ENCODE measurements around the gene GNL2. TPM values are rescaled to one million over a fixed set of nuclear protein-coding genes. Genes with fewer than 3 reads are reported as not detected.
A peak's percentile ranks its signal among the peaks of the same experiment; 100 is the strongest.
"Not testable (repeated sequence)": the region's sequence is repeated elsewhere in the genome, so short reads cannot be mapped to it uniquely, and the experiment has no call there.

Gene GNL2
- polyA plus RNA-seq, 3 donors from 2014 or later: 29.3 to 55.0 (median 40.8) TPM

DNA sequence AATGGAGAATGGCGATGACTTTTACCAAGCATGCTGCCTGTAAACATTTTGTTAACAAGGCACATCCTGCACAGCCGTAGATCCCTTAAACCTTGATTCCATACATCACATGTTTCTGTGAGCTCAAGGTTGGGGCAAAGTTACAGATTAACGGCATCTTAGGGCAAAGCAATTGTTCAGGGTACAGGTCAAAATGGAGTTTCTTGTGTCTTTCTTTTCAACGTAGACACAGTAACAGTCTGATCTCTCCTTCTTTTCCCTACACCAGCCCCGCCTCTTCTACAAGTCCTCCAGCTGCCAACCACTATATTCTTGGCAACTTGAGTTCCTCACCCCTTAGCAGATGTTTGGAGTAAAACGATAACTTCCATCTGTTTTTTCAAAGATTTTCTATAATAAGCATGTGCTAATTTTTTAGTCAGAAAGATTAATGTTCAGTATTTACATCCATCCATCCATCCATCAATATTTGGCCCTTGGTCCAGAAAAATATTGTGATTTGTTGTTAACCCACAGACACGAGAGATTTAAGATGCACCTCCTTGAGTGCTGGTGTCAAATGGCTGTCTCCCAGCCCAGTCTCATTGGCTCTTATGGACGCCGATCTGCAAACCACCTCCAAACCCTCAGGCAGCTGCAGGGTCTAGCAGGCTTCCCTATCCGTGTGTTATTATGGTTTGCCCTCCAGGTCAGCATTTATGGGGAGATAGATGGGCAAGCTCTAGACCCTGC lies 35.2 kb downstream of the GNL2 start:
- H3K27ac Mint-ChIP-seq: no peak overlapping the region

DNA sequence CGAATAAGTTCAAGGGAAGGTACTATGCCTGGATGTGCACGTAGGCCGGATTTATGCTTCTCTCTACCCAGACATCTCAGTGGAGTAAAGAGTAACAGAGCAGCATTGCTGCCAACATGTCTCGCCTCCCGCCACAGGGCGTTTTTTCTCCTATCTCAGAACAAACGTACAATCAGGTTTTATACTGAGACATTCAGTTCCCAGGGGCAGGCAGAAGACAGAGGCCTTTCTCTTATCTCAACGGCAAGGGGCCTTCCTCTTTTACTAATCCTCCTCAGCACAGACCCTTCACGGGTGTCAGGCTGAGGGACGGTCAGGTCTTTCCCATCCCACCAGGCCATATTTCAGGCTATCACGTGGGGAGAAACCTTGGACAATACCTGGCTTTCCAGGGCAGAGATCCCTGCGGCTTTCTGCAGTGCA lies 35.8 kb downstream of the GNL2 start:
- H3K4me1 Mint-ChIP-seq; DNase-seq; H3K4me3 Mint-ChIP-seq; H3K27me3 Mint-ChIP-seq (ENCODE audit: low read depth in 3 of 3); H3K36me3 Mint-ChIP-seq; H3K9me3 Mint-ChIP-seq: not testable (repeated sequence)
- H3K27ac Mint-ChIP-seq: peak overlapping the region in 1 of 6 donors; percentile 25

More for the DNA sequence above, 35.2 kb downstream of the GNL2 start:
- H3K27me3 Mint-ChIP-seq (ENCODE audit: low read depth in 3 of 3): peaks cover under 1 to 5% (median 4%) of the 10 kb centered on the region in 3 donors
- no peaks in the 10 kb centered on the region for H3K9me3 Mint-ChIP-seq
- H3K36me3 Mint-ChIP-seq: peaks cover 0 to 9% (median 0%) of the 10 kb centered on the region in 3 donors
- no peaks in the 10 kb centered on the region for H3K4me1 Mint-ChIP-seq
- H3K4me3 Mint-ChIP-seq: no peak overlapping the region
- no peak for DNase-seq

- Mint-ChIP-seq H3K27ac (no peak overlapping the region), H3K4me3 (no peak overlapping the region), H3K36me3 (no peaks in the 10 kb centered on the region), H3K27me3 (ENCODE audit: low read depth in 3 of 3) (peaks cover 2 to 9% (median 4%) of the 10 kb centered on the region in 3 donors), H3K4me1 (peaks cover 4% of the 10 kb centered on the region in 2 donors), H3K9me3 (no peaks in the 10 kb centered on the region)
- DNase-seq: no peak
Observed at GRCh38 chr1:37559080-37559479, 36.7 kb downstream of the GNL2 start.

GRCh38 chr1:37558411-37558810 lies 37.3 kb downstream of the GNL2 start:
- Mint-ChIP-seq H3K27me3 (ENCODE audit: low read depth in 3 of 3) (peaks cover 4 to 9% (median 5%) of the 10 kb centered on the region in 3 donors), H3K4me1 (peaks cover 9 to 11% of the 10 kb centered on the region in 2 donors), H3K4me3 (no peak overlapping the region), H3K9me3 (no peaks in the 10 kb centered on the region), H3K27ac (peak overlapping the region in 1 of 6 donors; percentile 0), H3K36me3 (no peaks in the 10 kb centered on the region)
- DNase-seq: no peak

DNA sequence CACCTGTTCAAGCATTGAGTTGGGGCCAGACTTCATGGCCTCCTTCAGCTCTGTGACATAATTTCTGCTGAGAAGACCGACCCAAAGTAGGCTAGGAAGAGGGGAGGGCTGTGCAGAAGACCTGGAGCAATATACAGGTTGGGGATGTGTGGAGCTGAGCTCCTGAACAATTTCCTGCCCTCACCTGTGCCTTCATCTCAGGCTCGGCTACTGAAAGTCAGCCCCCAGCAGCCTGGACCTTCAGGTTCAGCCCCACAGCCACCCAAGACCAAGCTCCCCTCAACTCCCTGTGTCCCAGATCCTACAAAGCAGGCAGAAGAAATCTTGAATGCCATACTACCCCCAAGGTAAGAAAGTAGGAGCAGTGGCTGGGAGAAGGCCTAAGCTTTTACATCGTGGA lies 38.3 kb downstream of the GNL2 start:
- H3K9me3 Mint-ChIP-seq: no peaks in the 10 kb centered on the region
- no peak overlapping the region for H3K4me3 Mint-ChIP-seq
- peak overlapping the region in 1 of 6 donors; percentile 41 for H3K27ac Mint-ChIP-seq
- peaks cover 0 to 3% (median 0%) of the 10 kb centered on the region in 3 donors for H3K36me3 Mint-ChIP-seq
- no peak for DNase-seq
- H3K4me1 Mint-ChIP-seq: peaks cover 18 to 21% of the 10 kb centered on the region in 2 donors
- peaks cover 5 to 9% (median 9%) of the 10 kb centered on the region in 3 donors for H3K27me3 Mint-ChIP-seq (ENCODE audit: low read depth in 3 of 3)

GRCh38 chr1:37556712-37557196 lies 39.0 kb downstream of the GNL2 start, which contains the start of gene DNALI1:
Gene DNALI1 (plus strand): TSS chr1:37556940. CDS start chr1:37556995, 55 bp downstream.
- Mint-ChIP-seq H3K36me3 (peaks cover 0 to 3% (median 0%) of the 10 kb centered on the region in 3 donors), H3K27ac (peak within 1 kb of the TSS in 1 of 6 donors; percentile 41), H3K4me1 (peaks cover 24 to 27% of the 10 kb centered on the region in 2 donors), H3K4me3 (peak within 1 kb of the TSS in 1 of 5 donors; percentile 29), H3K27me3 (ENCODE audit: low read depth in 3 of 3) (peaks cover 5 to 9% (median 9%) of the 10 kb centered on the region in 3 donors), H3K9me3 (no peaks in the 10 kb centered on the region)
- DNase-seq: peak in 2 of 3 donors; percentile 7 to 22

DNA sequence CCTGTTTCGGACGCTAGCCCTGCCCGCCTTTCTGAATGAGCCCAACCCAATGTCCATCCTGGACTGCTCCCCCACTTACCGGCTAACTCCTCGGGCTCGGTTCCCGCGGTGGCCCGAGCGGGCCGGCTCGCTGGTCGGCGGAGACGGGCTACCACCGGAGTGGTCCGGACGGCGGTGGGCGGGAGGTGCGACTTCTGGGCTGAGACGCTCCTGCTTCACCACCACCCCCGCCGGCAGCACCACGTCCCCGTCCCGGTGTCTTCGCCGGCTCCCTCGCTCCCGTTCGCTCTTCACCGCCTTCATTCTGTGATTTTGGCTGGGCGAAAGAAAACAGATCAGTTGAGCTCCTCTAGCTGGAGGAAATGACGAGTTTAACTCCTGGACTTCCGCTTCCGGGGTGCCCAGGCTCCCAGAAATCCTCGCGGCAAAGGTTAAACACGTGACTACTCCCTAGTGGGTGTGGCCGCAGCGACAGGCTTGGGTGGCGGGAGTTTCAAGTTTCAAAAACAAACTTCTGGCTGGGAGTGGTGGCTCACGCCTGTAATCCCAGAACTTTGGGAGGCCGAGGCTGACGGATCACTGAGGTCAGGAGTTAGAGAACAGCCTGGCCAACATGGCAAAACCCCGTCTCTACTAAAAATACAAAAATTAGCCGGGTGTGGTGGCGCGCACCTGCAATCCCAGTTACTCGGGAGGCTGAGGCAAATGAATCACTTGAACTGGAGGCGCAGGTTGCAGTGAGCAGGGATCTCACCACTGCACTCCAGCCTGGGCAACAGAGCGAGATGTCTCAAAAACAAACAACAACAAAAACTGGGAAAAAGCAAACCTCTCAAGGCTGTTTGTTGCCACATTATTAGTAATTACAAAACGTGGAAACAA lies 41.6 kb downstream of the GNL2 start, which contains the start of gene SNIP1:
TSS of gene SNIP1 (minus strand) at position 367 of the 882 bp plus-strand sequence. CDS start at position 303, 64 bp downstream.
- Mint-ChIP-seq H3K27me3 (ENCODE audit: low read depth in 3 of 3) (peaks cover 5 to 9% (median 8%) of the 10 kb centered on the region in 3 donors), H3K27ac (peak within 1 kb of the TSS; percentile 94 to 100 (median 98)), H3K36me3 (peaks cover under 1 to 6% (median 3%) of the 10 kb centered on the region in 3 donors), H3K4me3 (peak within 1 kb of the TSS; percentile 97 to 100 (median 99)), H3K9me3 (no peaks in the 10 kb centered on the region), H3K4me1 (peaks cover 34 to 45% of the 10 kb centered on the region in 2 donors)
- peak; percentile 87 to 91 (median 89) for DNase-seq

- no peaks in the 10 kb centered on the region for H3K9me3 Mint-ChIP-seq
- peaks cover 5 to 9% (median 8%) of the 10 kb centered on the region in 3 donors for H3K27me3 Mint-ChIP-seq (ENCODE audit: low read depth in 3 of 3)
- H3K36me3 Mint-ChIP-seq: peaks cover 6 to 10% (median 7%) of the 10 kb centered on the region in 3 donors
- H3K4me3 Mint-ChIP-seq: peak overlapping the region; percentile 97 to 100 (median 99)
- H3K27ac Mint-ChIP-seq: peak overlapping the region; percentile 94 to 100 (median 98)
- H3K4me1 Mint-ChIP-seq: peaks cover 37 to 51% of the 10 kb centered on the region in 2 donors
- DNase-seq: no peak
Observed at GRCh38 chr1:37553598-37553926, 42.2 kb downstream of the GNL2 start.

DNA sequence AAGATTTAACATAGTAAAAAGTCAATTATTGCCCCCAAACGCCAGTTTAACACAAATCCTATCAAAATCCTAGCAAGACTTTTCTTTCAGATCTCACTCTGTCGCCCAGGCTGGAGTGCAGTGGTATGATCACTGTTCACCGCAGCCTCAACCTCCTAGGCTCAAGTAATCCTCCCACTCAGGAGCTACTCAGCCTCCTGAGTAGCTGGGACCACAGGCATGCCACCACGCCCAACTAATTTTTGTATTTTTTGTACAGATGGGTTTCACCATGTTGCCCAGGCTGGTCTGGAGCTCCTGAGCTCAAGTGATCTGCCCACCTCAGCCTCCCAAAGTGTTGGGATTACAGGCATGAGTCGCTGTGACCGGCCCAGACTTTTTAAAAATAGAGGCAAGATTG lies 46.4 kb downstream of the GNL2 start:
- Mint-ChIP-seq H3K27ac (peak overlapping the region in 4 of 6 donors; percentile 10 to 69 (median 38)), H3K4me3 (no peak overlapping the region), H3K36me3 (peaks cover 20 to 27% (median 25%) of the 10 kb centered on the region in 3 donors), H3K4me1 (peaks cover 37 to 65% of the 10 kb centered on the region in 2 donors), H3K9me3 (no peaks in the 10 kb centered on the region), H3K27me3 (ENCODE audit: low read depth in 3 of 3) (peaks cover 3 to 8% (median 6%) of the 10 kb centered on the region in 3 donors)
- no peak for DNase-seq

DNA sequence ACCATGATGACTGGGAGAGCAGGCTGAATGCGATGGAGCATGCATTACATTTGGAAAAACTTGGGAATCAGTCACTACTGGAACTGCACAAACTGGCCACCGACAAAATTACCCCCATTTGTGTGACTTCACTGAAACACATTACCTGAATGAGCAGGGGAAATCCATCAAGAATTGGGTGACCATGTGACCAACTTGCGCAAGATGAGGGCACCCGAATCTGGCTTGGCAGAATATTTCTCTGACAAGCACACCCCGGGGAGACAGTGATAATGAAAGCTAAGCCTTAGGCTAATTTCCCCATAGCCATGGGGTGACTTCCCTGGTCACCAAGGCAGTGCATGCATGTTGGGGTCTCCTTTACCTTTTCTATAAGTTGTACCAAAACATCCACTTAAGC lies 50.7 kb downstream of the GNL2 start:
- H3K27me3 Mint-ChIP-seq (ENCODE audit: low read depth in 3 of 3): peaks cover 0 to 6% (median 1%) of the 10 kb centered on the region in 3 donors
- peaks cover 11 to 36% of the 10 kb centered on the region in 2 donors for H3K4me1 Mint-ChIP-seq
- H3K9me3 Mint-ChIP-seq: no peaks in the 10 kb centered on the region
- no peak overlapping the region for H3K4me3 Mint-ChIP-seq
- peak overlapping the region in 1 of 6 donors; percentile 24 for H3K27ac Mint-ChIP-seq
- peaks cover 20 to 35% (median 34%) of the 10 kb centered on the region in 3 donors for H3K36me3 Mint-ChIP-seq
- DNase-seq: no peak

DNA sequence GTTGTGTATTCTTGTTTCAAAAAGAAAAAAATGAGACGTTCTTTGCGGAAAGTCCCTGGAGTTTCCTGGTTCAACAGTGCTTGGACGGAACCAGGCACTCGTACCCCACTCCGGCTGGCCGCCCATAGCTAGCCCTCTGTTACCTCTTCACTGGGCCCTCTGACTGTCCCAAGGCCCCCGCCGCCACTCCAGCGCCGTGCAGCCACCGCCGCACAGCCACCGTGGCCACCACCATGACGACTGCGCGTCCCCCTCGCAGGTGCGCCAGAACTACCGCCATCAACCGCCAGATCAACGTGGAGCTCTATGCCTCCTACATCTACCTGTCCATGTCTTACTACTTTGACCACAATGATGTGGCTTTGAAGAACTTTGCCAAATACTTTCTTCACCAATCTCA lies 51.2 kb downstream of the GNL2 start:
- peaks cover 6 to 31% of the 10 kb centered on the region in 2 donors for H3K4me1 Mint-ChIP-seq
- peak overlapping the region in 3 of 6 donors; percentile 24 to 67 (median 55) for H3K27ac Mint-ChIP-seq
- H3K36me3 Mint-ChIP-seq: peaks cover 20 to 37% (median 31%) of the 10 kb centered on the region in 3 donors
- H3K4me3 Mint-ChIP-seq: no peak overlapping the region
- H3K9me3 Mint-ChIP-seq: no peaks in the 10 kb centered on the region
- peaks cover 0 to 6% (median 1%) of the 10 kb centered on the region in 3 donors for H3K27me3 Mint-ChIP-seq (ENCODE audit: low read depth in 3 of 3)
- no peak for DNase-seq

DNA sequence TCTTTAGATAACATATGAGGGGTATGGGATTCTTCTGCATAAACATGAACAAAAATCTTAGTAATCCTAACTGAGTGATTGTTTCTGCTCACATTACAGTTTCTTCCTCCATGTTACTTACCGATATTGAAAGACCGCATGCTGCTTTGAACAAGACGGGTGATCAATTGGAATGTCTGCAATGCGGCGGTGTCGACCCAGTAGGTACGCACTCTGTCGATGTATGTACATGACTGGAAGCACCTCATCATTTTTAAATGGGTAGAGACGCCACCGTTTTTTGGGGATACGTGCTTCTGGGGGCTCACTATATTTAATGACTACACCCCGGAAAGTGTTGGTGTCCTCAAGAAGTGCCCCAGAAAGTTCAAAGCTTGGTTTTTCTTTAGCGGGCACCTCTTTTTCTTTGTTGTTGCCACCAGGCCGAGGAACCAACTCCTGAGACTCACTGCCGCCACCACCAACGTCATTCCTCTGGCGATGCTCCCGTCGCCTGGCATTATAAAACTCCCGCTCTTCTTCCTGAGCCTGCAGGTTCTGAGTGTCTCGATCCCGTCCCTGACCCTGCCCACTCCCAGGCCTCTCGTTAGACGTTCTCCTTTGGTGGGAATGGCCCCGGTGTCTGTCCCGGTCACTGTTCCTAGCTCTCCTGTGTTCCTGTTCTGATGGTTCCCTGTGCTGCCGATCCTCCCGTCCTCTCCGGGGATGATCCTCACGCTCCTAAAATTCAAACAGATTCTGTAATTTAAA lies 55.5 kb downstream of the GNL2 start:
- Mint-ChIP-seq H3K4me3 (no peak overlapping the region), H3K27me3 (ENCODE audit: low read depth in 3 of 3) (peaks cover 0 to 6% (median 1%) of the 10 kb centered on the region in 3 donors), H3K27ac (no peak overlapping the region)

DNA sequence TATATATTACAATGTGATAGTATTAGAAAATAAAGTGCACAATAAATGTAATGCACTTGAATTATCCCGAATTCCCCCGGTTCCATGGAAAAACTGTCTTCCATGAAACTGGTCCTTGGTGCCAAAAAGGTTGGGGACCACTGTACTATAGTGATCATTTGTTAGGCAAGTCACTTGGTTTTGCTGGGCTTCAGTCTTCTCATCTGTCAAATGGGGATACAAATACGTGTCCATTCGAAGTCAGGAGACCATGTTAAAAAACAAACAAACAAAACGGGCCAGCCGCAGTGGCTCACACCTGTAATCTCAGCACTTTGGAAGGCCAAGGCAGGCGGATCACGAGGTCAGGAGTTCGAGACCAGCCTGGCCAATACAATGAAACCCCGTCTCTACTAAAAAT lies 56.6 kb downstream of the GNL2 start:
- H3K27ac Mint-ChIP-seq; H3K4me3 Mint-ChIP-seq; DNase-seq; H3K27me3 Mint-ChIP-seq (ENCODE audit: low read depth in 3 of 3); H3K9me3 Mint-ChIP-seq: not testable (repeated sequence)
- H3K4me1 Mint-ChIP-seq: peaks cover 0 to 18% of the 10 kb centered on the region in 2 donors
- peaks cover 9 to 48% (median 23%) of the 10 kb centered on the region in 3 donors for H3K36me3 Mint-ChIP-seq

More for the DNA sequence above, 55.5 kb downstream of the GNL2 start:
- H3K9me3 Mint-ChIP-seq: no peaks in the 10 kb centered on the region
- peaks cover 15 to 51% (median 29%) of the 10 kb centered on the region in 3 donors for H3K36me3 Mint-ChIP-seq
- peaks cover 2 to 25% of the 10 kb centered on the region in 2 donors for H3K4me1 Mint-ChIP-seq
- DNase-seq: no peak
